CD4-positive, alpha-beta memory T cell (primary cell): ENCODE measurements around the gene BBS4. TPM values are rescaled to one million over a fixed set of nuclear protein-coding genes. Genes with fewer than 3 reads are reported as not detected.

Experiments used
- CTCF ChIA-PET: fragments of 350-600 bp; sonication (Branson Sonifier 250); formaldehyde crosslinking; loops from one replicate; lab custom pipeline; 2021; ENCODE audit warnings: inconsistent platforms; ENCODE audit not compliant: partially characterized antibody; lab: Charles Lee
- POLR2A ChIA-PET: fragments of 350-600 bp; sonication (Branson Sonifier 250); formaldehyde crosslinking; loops from one replicate; lab custom pipeline; 2021; ENCODE audit not compliant: partially characterized antibody; lab: Charles Lee
- DNase-seq, 5 donors: peaks; one replicate each; pipeline versions ENCODE4 v3.0.0 to v3.0.0-alpha.2; 2020 to 2022; ENCODE audit warnings: mixed read lengths in 1 of 5
- H3K27ac ChIP-seq: one replicate; pipeline ENCODE4 v1.7.0; 2013; ENCODE audit warnings: low read depth, low read length
- H3K27me3 ChIP-seq: 2 replicates; pipeline ENCODE4 v1.7.0; 2013; ENCODE audit warnings: mild to moderate bottlenecking, low read length, moderate library complexity; ENCODE audit not compliant: insufficient read depth
- H3K36me3 ChIP-seq: 2 replicates; pipeline ENCODE4 v1.7.0; 2013; ENCODE audit warnings: mild to moderate bottlenecking, low read length, moderate library complexity; ENCODE audit not compliant: insufficient read depth
- H3K4me1 ChIP-seq: 2 replicates; pipeline ENCODE4 v1.7.0; 2013; ENCODE audit warnings: mild to moderate bottlenecking, low read length, moderate library complexity; ENCODE audit not compliant: insufficient read depth
- H3K4me3 ChIP-seq, 2 donors: one replicate each; pipeline ENCODE4 v1.7.0; 2013; ENCODE audit warnings: low read length in 2 of 2, mild to moderate bottlenecking in 1 of 2
- H3K9me3 ChIP-seq, 2 donors: one replicate each; pipeline ENCODE4 v1.7.0; 2013; ENCODE audit warnings: low read length in 2 of 2, control low read depth in 1 of 2; ENCODE audit not compliant: control insufficient read depth in 1 of 2
- H3K27ac Mint-ChIP-seq, 7 donors: one replicate each; pipeline ENCODE4 v1.8.0; 2020 to 2021; ENCODE audit warnings: mixed read lengths in 7 of 7, mild to moderate bottlenecking in 6 of 7, inconsistent platforms in 3 of 7, moderate library complexity in 3 of 7
- H3K27me3 Mint-ChIP-seq, 2 donors: one replicate each; pipeline ENCODE4 v1.8.0; 2020 to 2021; ENCODE audit warnings: mixed read lengths in 2 of 2
- H3K36me3 Mint-ChIP-seq, 2 donors: one replicate each; pipeline ENCODE4 v1.8.0; 2020 to 2021; ENCODE audit warnings: mixed read lengths in 2 of 2, inconsistent platforms in 1 of 2, mild to moderate bottlenecking in 1 of 2
- H3K4me1 Mint-ChIP-seq, 4 donors: one replicate each; pipeline ENCODE4 v1.8.0; 2020 to 2021; ENCODE audit warnings: mixed read lengths in 4 of 4, mild to moderate bottlenecking in 1 of 4
- H3K4me3 Mint-ChIP-seq, 8 donors: one replicate each; pipeline ENCODE4 v1.8.0; 2020 to 2021; ENCODE audit warnings: mixed read lengths in 8 of 8, mild to moderate bottlenecking in 7 of 8, moderate library complexity in 6 of 8, inconsistent platforms in 3 of 8
- H3K9me3 Mint-ChIP-seq, 8 donors: one replicate each; pipeline ENCODE4 v1.8.0; 2020 to 2021; ENCODE audit warnings: mixed read lengths in 8 of 8, mild to moderate bottlenecking in 5 of 8, inconsistent platforms in 3 of 8, moderate library complexity in 1 of 8
- intact Hi-C: fragments of 100-400 bp; cut with micrococcal nuclease; formaldehyde crosslinking; loops from one replicate; pipeline ENCODE4 v1.15.1; 2023
- polyA plus RNA-seq, 2 donors: library from polyadenylated mRNA; unstranded; fragments of 300-500 nt; fragmentation: Illumina TruSeq; gene quantifications; one replicate each; pipeline ENCODE4 v1.2.3, GENCODE V29; 2021
- total RNA-seq, 2 experiments: library from RNA; stranded (reverse); gene quantifications; one replicate each; pipeline ENCODE4 v1.2.3, GENCODE V29; 2021

BBS4 gene
- total and polyA plus RNA-seq, 4 experiments from 2014 or later: 7.7 to 22.2 (median 16.5) TPM

- no peak for DNase-seq
- Mint-ChIP-seq H3K4me3 (peak overlapping the region; percentile 94 to 99 (median 96)), H3K36me3 (peaks cover 13 to 30% of the 10 kb centered on the region in 2 donors), H3K9me3 (no peaks in the 10 kb centered on the region), H3K4me1 (peaks cover 39 to 67% (median 52%) of the 10 kb centered on the region in 4 donors), H3K27me3 (no peaks in the 10 kb centered on the region), H3K27ac (peak overlapping the region; percentile 90 to 100 (median 97))
- intact Hi-C loops: loop anchor here (1.0 to 10.0 kb wide), 7 partner anchors 62 to 557 kb away; partner anchors contain the start of genes ARIH1, BBS4, HEXA and HIGD2B
- POLR2A ChIA-PET: interaction anchor here (0.6 to 2.4 kb wide), 6 partner anchors 11 to 481 kb away, joined by 3 to 9 read pairs (median 4); partner anchors contain the start of gene HEXA
- CTCF ChIA-PET: interaction anchor here (1.0 to 5.1 kb wide), 2 partner anchors 11 to 298 kb away, joined by 7 to 26 read pairs; no protein-coding TSS in a partner anchor
- Histone ChIP-seq H3K27me3 (no peaks in the 10 kb centered on the region), H3K36me3 (peaks cover 4% of the 10 kb centered on the region), H3K4me1 (peaks cover 62% of the 10 kb centered on the region), H3K4me3 (peak overlapping the region; percentile 36 to 96), H3K27ac (peak overlapping the region; percentile 87), H3K9me3 (no peaks in the 10 kb centered on the region)
Measured at GRCh38 chr15:72784456-72784876, 98.5 kb downstream of the BBS4 start.

- H3K27me3 Mint-ChIP-seq: no peaks in the 10 kb centered on the region
- DNase-seq: peak; percentile 54 to 84 (median 71)
- Histone ChIP-seq H3K27ac (peak overlapping the region; percentile 87), H3K9me3 (no peaks in the 10 kb centered on the region), H3K4me3 (no peak overlapping the region), H3K36me3 (no peaks in the 10 kb centered on the region), H3K27me3 (no peaks in the 10 kb centered on the region), H3K4me1 (peaks cover 58% of the 10 kb centered on the region)
- H3K4me1 Mint-ChIP-seq: peaks cover 31 to 63% (median 44%) of the 10 kb centered on the region in 4 donors
- intact Hi-C loops: loop anchor here (10.0 kb wide), 1 partner anchor 311 kb away; the partner anchor contains the start of gene ARIH1
- ChIA-PET POLR2A (interaction anchor here (1.3 to 2.4 kb wide), 4 partner anchors 18 to 409 kb away, joined by 4 to 9 read pairs (median 5); partner anchors contain the start of gene HEXA), CTCF (interaction anchor here (1.2 to 5.1 kb wide), 3 partner anchors 10 to 450 kb away, joined by 3 to 26 read pairs (median 5); no protein-coding TSS in a partner anchor)
- peak overlapping the region; percentile 31 to 98 (median 52) for H3K4me3 Mint-ChIP-seq
- no peaks in the 10 kb centered on the region for H3K9me3 Mint-ChIP-seq
- peak overlapping the region; percentile 90 to 100 (median 97) for H3K27ac Mint-ChIP-seq
- H3K36me3 Mint-ChIP-seq: peaks cover 6 to 23% of the 10 kb centered on the region in 2 donors
Measured at GRCh38 chr15:72785432-72785831, 99.4 kb downstream of the BBS4 start.

- Histone ChIP-seq H3K9me3 (no peaks in the 10 kb centered on the region), H3K36me3 (no peaks in the 10 kb centered on the region), H3K4me3 (no peak overlapping the region), H3K27ac (peak overlapping the region; percentile 87), H3K4me1 (peaks cover 54% of the 10 kb centered on the region), H3K27me3 (no peaks in the 10 kb centered on the region)
- Mint-ChIP-seq H3K36me3 (peaks cover 4 to 21% of the 10 kb centered on the region in 2 donors), H3K27me3 (no peaks in the 10 kb centered on the region), H3K4me3 (peak overlapping the region in 5 of 8 donors; percentile 39 to 98 (median 63)), H3K9me3 (no peaks in the 10 kb centered on the region), H3K27ac (peak overlapping the region; percentile 81 to 100 (median 97)), H3K4me1 (peaks cover 29 to 60% (median 41%) of the 10 kb centered on the region in 4 donors)
- intact Hi-C loops: loop anchor here (10.0 kb wide), 1 partner anchor 311 kb away; the partner anchor contains the start of gene ARIH1
- ChIA-PET CTCF (interaction anchor here (0.8 to 5.1 kb wide), 4 partner anchors 9 to 450 kb away, joined by 3 to 26 read pairs (median 4); no protein-coding TSS in a partner anchor), POLR2A (interaction anchor here (1.0 to 2.4 kb wide), 4 partner anchors 18 to 410 kb away, joined by 3 to 9 read pairs (median 4); partner anchors contain the start of genes BBS4, HEXA and HIGD2B)
- no peak for DNase-seq
Measured at GRCh38 chr15:72785841-72786240, 99.8 kb downstream of the BBS4 start.

GRCh38 chr15:72786242-72786641 lies 100.2 kb downstream of the BBS4 start:
- Histone ChIP-seq H3K4me3 (no peak overlapping the region), H3K27me3 (no peaks in the 10 kb centered on the region), H3K9me3 (no peaks in the 10 kb centered on the region), H3K27ac (peak overlapping the region; percentile 87), H3K4me1 (peaks cover 50% of the 10 kb centered on the region), H3K36me3 (no peaks in the 10 kb centered on the region)
- H3K9me3 Mint-ChIP-seq: no peaks in the 10 kb centered on the region
- H3K27me3 Mint-ChIP-seq: no peaks in the 10 kb centered on the region
- ChIA-PET CTCF (interaction anchor here (0.8 to 5.1 kb wide), 4 partner anchors 9 to 449 kb away, joined by 3 to 26 read pairs (median 4); no protein-coding TSS in a partner anchor), POLR2A (interaction anchor here (1.0 to 2.4 kb wide), 4 partner anchors 18 to 410 kb away, joined by 3 to 9 read pairs (median 4); partner anchors contain the start of genes BBS4, HEXA and HIGD2B)
- no peak for DNase-seq
- intact Hi-C loops: loop anchor here (10.0 kb wide), 1 partner anchor 311 kb away; the partner anchor contains the start of gene ARIH1
- H3K4me1 Mint-ChIP-seq: peaks cover 25 to 56% (median 37%) of the 10 kb centered on the region in 4 donors
- peak overlapping the region; percentile 34 to 97 (median 90) for H3K27ac Mint-ChIP-seq
- peaks cover under 1 to 17% of the 10 kb centered on the region in 2 donors for H3K36me3 Mint-ChIP-seq
- no peak overlapping the region for H3K4me3 Mint-ChIP-seq

- ChIA-PET POLR2A (interaction anchor here (1.0 kb wide), 1 partner anchor 101 kb away, joined by 3 read pairs; the partner anchor contains the start of genes BBS4 and HIGD2B), CTCF (interaction anchor here (0.8 to 5.1 kb wide), 4 partner anchors 8 to 449 kb away, joined by 3 to 26 read pairs (median 4); no protein-coding TSS in a partner anchor)
- intact Hi-C loops: loop anchor here (10.0 kb wide), 1 partner anchor 312 kb away; the partner anchor contains the start of gene ARIH1
- Mint-ChIP-seq H3K27me3 (no peaks in the 10 kb centered on the region), H3K27ac (peak overlapping the region; percentile 85 to 97 (median 90)), H3K9me3 (no peaks in the 10 kb centered on the region), H3K36me3 (peaks cover 0 to 12% of the 10 kb centered on the region in 2 donors), H3K4me1 (peaks cover 20 to 51% (median 31%) of the 10 kb centered on the region in 4 donors), H3K4me3 (peak overlapping the region in 5 of 8 donors; percentile 17 to 47 (median 33))
- H3K27me3 ChIP-seq: no peaks in the 10 kb centered on the region
- no peak overlapping the region for H3K4me3 ChIP-seq
- H3K27ac ChIP-seq: peak overlapping the region; percentile 87
- peaks cover 44% of the 10 kb centered on the region for H3K4me1 ChIP-seq
- no peak for DNase-seq
- H3K36me3 ChIP-seq: no peaks in the 10 kb centered on the region
- no peaks in the 10 kb centered on the region for H3K9me3 ChIP-seq
Measured at GRCh38 chr15:72786676-72787345, 100.8 kb downstream of the BBS4 start.

- H3K4me1 ChIP-seq: peaks cover 37% of the 10 kb centered on the region
- Mint-ChIP-seq H3K4me3 (peak overlapping the region in 2 of 8 donors; percentile 2 to 12), H3K36me3 (peaks cover 0 to 11% of the 10 kb centered on the region in 2 donors), H3K27ac (peak overlapping the region in 6 of 7 donors; percentile 85 to 97 (median 91)), H3K4me1 (peaks cover 15 to 45% (median 26%) of the 10 kb centered on the region in 4 donors), H3K9me3 (peaks cover 0 to 2% (median 0%) of the 10 kb centered on the region in 8 donors), H3K27me3 (no peaks in the 10 kb centered on the region)
- POLR2A ChIA-PET: no interaction called here
- DNase-seq: no peak
- H3K27ac ChIP-seq: peak overlapping the region; percentile 87
- H3K27me3 ChIP-seq: no peaks in the 10 kb centered on the region
- H3K9me3 ChIP-seq: no peaks in the 10 kb centered on the region
- H3K4me3 ChIP-seq: no peak overlapping the region
- H3K36me3 ChIP-seq: no peaks in the 10 kb centered on the region
- intact Hi-C loops: loop anchor here (10.0 kb wide), 1 partner anchor 313 kb away; the partner anchor contains the start of gene ARIH1
- CTCF ChIA-PET: interaction anchor here (1.2 to 5.1 kb wide), 2 partner anchors 7 to 65 kb away, joined by 3 to 26 read pairs; no protein-coding TSS in a partner anchor
Measured at GRCh38 chr15:72787526-72787925, 101.5 kb downstream of the BBS4 start.
